ENCODE measurements around the gene PTPRJ.
A peak's percentile ranks its signal among the peaks of the same experiment; 100 is the strongest.

Gene PTPRJ

GRCh38 chr11:47994417-47994816 lies 14.1 kb downstream of the PTPRJ start:
- DNase-seq (ENCODE audit: low read depth, low spot score) = no peak

GRCh38 chr11:47995360-47995769 lies 15.0 kb downstream of the PTPRJ start:
- DNase-seq (ENCODE audit: low read depth, low spot score) = no peak

- DNase-seq (ENCODE audit: low read depth, low spot score) = no peak
Observed at GRCh38 chr11:47997063-47998053, 17.0 kb downstream of the PTPRJ start.

- no peak for DNase-seq (ENCODE audit: low read depth, low spot score)
Observed at GRCh38 chr11:47998345-47998732, 18.0 kb downstream of the PTPRJ start.

GRCh38 chr11:47998733-47999359 lies 18.5 kb downstream of the PTPRJ start:
- no peak for DNase-seq (ENCODE audit: low read depth, low spot score)

GRCh38 chr11:48000432-48000831 lies 20.1 kb downstream of the PTPRJ start:
- no peak for DNase-seq (ENCODE audit: low read depth, low spot score)

- peak; percentile 54 for DNase-seq (ENCODE audit: low read depth, low spot score)
Observed at GRCh38 chr11:48001438-48002021, 21.2 kb downstream of the PTPRJ start.

- no peak for DNase-seq (ENCODE audit: low read depth, low spot score)
Observed at GRCh38 chr11:48002561-48002960, 22.2 kb downstream of the PTPRJ start.

GRCh38 chr11:48003926-48004325 lies 23.6 kb downstream of the PTPRJ start:
- no peak for DNase-seq (ENCODE audit: low read depth, low spot score)

- DNase-seq (ENCODE audit: low read depth, low spot score) = no peak
Observed at GRCh38 chr11:48004456-48004855, 24.1 kb downstream of the PTPRJ start.

- peak; percentile 50 for DNase-seq (ENCODE audit: low read depth, low spot score)
Observed at GRCh38 chr11:48005136-48005535, 24.8 kb downstream of the PTPRJ start.

GRCh38 chr11:48005831-48006270 lies 25.5 kb downstream of the PTPRJ start:
- no peak for DNase-seq (ENCODE audit: low read depth, low spot score)

GRCh38 chr11:48006301-48006992 lies 26.1 kb downstream of the PTPRJ start:
- no peak for DNase-seq (ENCODE audit: low read depth, low spot score)

- DNase-seq (ENCODE audit: low read depth, low spot score) = no peak
Observed at GRCh38 chr11:48007677-48008076, 27.3 kb downstream of the PTPRJ start.

- peak; percentile 40 for DNase-seq (ENCODE audit: low read depth, low spot score)
Observed at GRCh38 chr11:48008951-48009270, 28.6 kb downstream of the PTPRJ start.

GRCh38 chr11:48011102-48011797 lies 30.9 kb downstream of the PTPRJ start:
- no peak for DNase-seq (ENCODE audit: low read depth, low spot score)

GRCh38 chr11:48011798-48012391 lies 31.5 kb downstream of the PTPRJ start:
- peak; percentile 33 for DNase-seq (ENCODE audit: low read depth, low spot score)

GRCh38 chr11:48013269-48013901 lies 33.0 kb downstream of the PTPRJ start:
- DNase-seq (ENCODE audit: low read depth, low spot score) = no peak

- DNase-seq (ENCODE audit: low read depth, low spot score) = no peak
Observed at GRCh38 chr11:48014917-48015316, 34.6 kb downstream of the PTPRJ start.

- DNase-seq (ENCODE audit: low read depth, low spot score) = no peak
Observed at GRCh38 chr11:48017105-48017830, 36.9 kb downstream of the PTPRJ start.
